Neural progenitor cell (in vitro differentiated cells): ENCODE results near the gene ROR2.

Experiments
- EZH2phosphoT487 ChIP-seq: fragments of 200-600 bp; sonication (generic); IDR thresholded peaks from 2 replicates; pipeline ENCODE4 v1.6.1; 2017; ENCODE audit warnings: antibody characterized with exemption
- TF ChIP-seq, protein P1 (sequence below): fragments of 200-600 bp; sonication (generic); IDR thresholded peaks from 2 replicates; pipeline ENCODE4 v1.5.1; 2017; ENCODE audit warnings: antibody characterized with exemption, mild to moderate bottlenecking

DNA sequence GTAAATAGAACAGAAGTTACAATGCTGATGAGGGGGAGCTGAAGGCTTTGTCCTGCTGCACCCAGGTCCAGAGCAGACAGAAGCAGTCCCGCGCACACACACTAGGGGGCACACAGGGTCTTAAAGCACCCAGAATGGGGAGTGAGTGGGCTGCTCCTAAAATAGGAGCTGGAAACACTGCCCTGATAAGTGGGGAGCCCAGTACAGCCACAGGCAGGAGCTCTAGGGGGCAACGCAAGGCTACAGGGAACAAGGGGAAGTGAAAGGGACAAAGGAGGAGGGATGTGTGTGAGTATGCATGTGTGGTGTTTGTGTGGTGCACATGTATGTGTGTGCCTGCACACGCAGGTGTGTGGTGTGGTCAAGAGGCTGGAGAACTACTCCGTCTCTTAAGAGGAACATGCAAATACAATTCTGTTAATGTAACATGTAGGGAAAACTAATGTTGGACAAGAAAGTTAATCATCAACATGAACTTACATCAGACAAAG is 191.5 kb downstream of the ROR2 start:
- TF ChIP-seq, protein P1, sequence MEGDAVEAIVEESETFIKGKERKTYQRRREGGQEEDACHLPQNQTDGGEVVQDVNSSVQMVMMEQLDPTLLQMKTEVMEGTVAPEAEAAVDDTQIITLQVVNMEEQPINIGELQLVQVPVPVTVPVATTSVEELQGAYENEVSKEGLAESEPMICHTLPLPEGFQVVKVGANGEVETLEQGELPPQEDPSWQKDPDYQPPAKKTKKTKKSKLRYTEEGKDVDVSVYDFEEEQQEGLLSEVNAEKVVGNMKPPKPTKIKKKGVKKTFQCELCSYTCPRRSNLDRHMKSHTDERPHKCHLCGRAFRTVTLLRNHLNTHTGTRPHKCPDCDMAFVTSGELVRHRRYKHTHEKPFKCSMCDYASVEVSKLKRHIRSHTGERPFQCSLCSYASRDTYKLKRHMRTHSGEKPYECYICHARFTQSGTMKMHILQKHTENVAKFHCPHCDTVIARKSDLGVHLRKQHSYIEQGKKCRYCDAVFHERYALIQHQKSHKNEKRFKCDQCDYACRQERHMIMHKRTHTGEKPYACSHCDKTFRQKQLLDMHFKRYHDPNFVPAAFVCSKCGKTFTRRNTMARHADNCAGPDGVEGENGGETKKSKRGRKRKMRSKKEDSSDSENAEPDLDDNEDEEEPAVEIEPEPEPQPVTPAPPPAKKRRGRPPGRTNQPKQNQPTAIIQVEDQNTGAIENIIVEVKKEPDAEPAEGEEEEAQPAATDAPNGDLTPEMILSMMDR, result peak; percentile 76
- no peak for TF ChIP-seq EZH2phosphoT487
